WTC11 (cell line): ENCODE data around the gene JOSD1. TPM values are rescaled to one million over a fixed set of nuclear protein-coding genes. Genes with fewer than 3 reads are reported as not detected.

ENCODE experiments used
- ATAC-seq: fragments of 200-7000 bp; cut with Tn5 transposase; 2 replicates; pipeline ENCODE4 v1.10.0; 2021; ENCODE audit warnings: mild to moderate bottlenecking, moderate library complexity
- CTCF ChIA-PET: fragments of 300-600 bp; sonication (Branson Sonifier 250); formaldehyde crosslinking; loops from one replicate; lab custom pipeline; 2021; ENCODE audit warnings: antibody characterized with exemption; lab: Charles Lee
- POLR2A ChIA-PET: fragments of 350-600 bp; sonication (Branson Sonifier 250); formaldehyde crosslinking; loops from one replicate; lab custom pipeline; 2021; ENCODE audit warnings: antibody characterized with exemption; lab: Charles Lee
- DNase-seq: peaks from one replicate; pipeline ENCODE4 v3.0.0; 2021; ENCODE audit warnings: low spot score
- H3K27ac Mint-ChIP-seq: 2 replicates; pipeline ENCODE4 v1.8.0; 2021; ENCODE audit warnings: mixed read lengths
- H3K27me3 Mint-ChIP-seq: 2 replicates; pipeline ENCODE4 v1.8.0; 2021; ENCODE audit warnings: low read depth, mild to moderate bottlenecking, moderate library complexity, mixed read lengths
- H3K36me3 Mint-ChIP-seq: 2 replicates; pipeline ENCODE4 v1.8.0; 2021; ENCODE audit warnings: mixed read lengths
- H3K4me1 Mint-ChIP-seq: 2 replicates; pipeline ENCODE4 v1.8.0; 2022; ENCODE audit warnings: mixed read lengths
- H3K4me3 Mint-ChIP-seq: 2 replicates; pipeline ENCODE4 v1.8.0; 2021; ENCODE audit warnings: mild to moderate bottlenecking, moderate library complexity, mixed read lengths
- H3K9me3 Mint-ChIP-seq: 2 replicates; pipeline ENCODE4 v1.8.0; 2021; ENCODE audit warnings: mixed read lengths
- ARID4B ChIP-seq: sonication (generic); formaldehyde crosslinking; IDR thresholded peaks from 2 replicates; pipeline ENCODE4 v1.8.0; 2023; ENCODE audit warnings: missing genetic modification reagents, mild to moderate bottlenecking, borderline replicate concordance
- ATF1 ChIP-seq: sonication (generic); formaldehyde crosslinking; IDR thresholded peaks from 2 replicates; pipeline ENCODE4 v1.8.1; 2023; ENCODE audit warnings: mild to moderate bottlenecking, moderate library complexity, missing genetic modification reagents
- CBFB ChIP-seq: sonication (generic); formaldehyde crosslinking; IDR thresholded peaks from 2 replicates; pipeline ENCODE4 v1.8.1; 2022; ENCODE audit warnings: mild to moderate bottlenecking, low read depth, missing genetic modification reagents
- CREM ChIP-seq: sonication (generic); formaldehyde crosslinking; IDR thresholded peaks from 2 replicates; pipeline ENCODE4 v1.8.1; 2022; ENCODE audit warnings: mild to moderate bottlenecking, missing genetic modification reagents, moderate library complexity
- E2F4 ChIP-seq: sonication (generic); formaldehyde crosslinking; IDR thresholded peaks from 2 replicates; pipeline ENCODE4 v1.8.1; 2022; ENCODE audit warnings: low read depth, mild to moderate bottlenecking, moderate library complexity, missing genetic modification reagents, borderline replicate concordance
- FOXK1 ChIP-seq: sonication (generic); formaldehyde crosslinking; IDR thresholded peaks from 2 replicates; pipeline ENCODE4 v1.8.0; 2022; ENCODE audit warnings: mild to moderate bottlenecking, moderate library complexity, missing genetic modification reagents
- KAT7 ChIP-seq: sonication (generic); formaldehyde crosslinking; IDR thresholded peaks from 2 replicates; pipeline ENCODE4 v1.8.1; 2023; ENCODE audit warnings: missing genetic modification reagents, mild to moderate bottlenecking, borderline replicate concordance
- MXD4 ChIP-seq: fragments of 250-450 bp; sonication (Bioruptor Pico); IDR thresholded peaks from 2 replicates; pipeline ENCODE4 v1.8.0; 2021; ENCODE audit warnings: mild to moderate bottlenecking, moderate library complexity, borderline replicate concordance
- NR1H2 ChIP-seq: sonication (generic); formaldehyde crosslinking; IDR thresholded peaks from 2 replicates; pipeline ENCODE4 v1.9.0; 2021; ENCODE audit warnings: mild to moderate bottlenecking, moderate library complexity, missing genetic modification reagents
- PRRX2 ChIP-seq: fragments of 250-450 bp; sonication (Bioruptor Pico); IDR thresholded peaks from 2 replicates; pipeline ENCODE4 v1.8.0; 2021; ENCODE audit warnings: mild to moderate bottlenecking
- ZBTB21 ChIP-seq: sonication (generic); formaldehyde crosslinking; IDR thresholded peaks from 2 replicates; pipeline ENCODE4 v1.8.1; 2023; ENCODE audit warnings: mild to moderate bottlenecking, missing genetic modification reagents, borderline replicate concordance
- ZMAT4 ChIP-seq: fragments of 250-450 bp; sonication (Bioruptor Pico); IDR thresholded peaks from 2 replicates; pipeline ENCODE4 v1.9.0; 2021; ENCODE audit warnings: mild to moderate bottlenecking
- ZNF219 ChIP-seq: sonication (generic); formaldehyde crosslinking; IDR thresholded peaks from 2 replicates; pipeline ENCODE4 v1.8.0; 2023; ENCODE audit warnings: missing genetic modification reagents, mild to moderate bottlenecking, borderline replicate concordance
- ZNF671 ChIP-seq: fragments of 250-450 bp; sonication (Bioruptor Pico); IDR thresholded peaks from 2 replicates; pipeline ENCODE4 v1.8.0; 2021; ENCODE audit warnings: mild to moderate bottlenecking
- total RNA-seq: library from RNA; stranded (reverse); gene quantifications from 3 replicates; pipeline ENCODE4 v1.2.3, GENCODE V29; 2021
- TF ChIP-seq, protein P1 (sequence below): sonication (generic); formaldehyde crosslinking; IDR thresholded peaks from 2 replicates; pipeline ENCODE4 v1.8.0; 2022; ENCODE audit warnings: mild to moderate bottlenecking, missing genetic modification reagents
- TF ChIP-seq, protein P2 (sequence below): sonication (generic); formaldehyde crosslinking; IDR thresholded peaks from 2 replicates; pipeline ENCODE4 v1.8.1; 2023; ENCODE audit warnings: mild to moderate bottlenecking, missing genetic modification reagents, moderate library complexity
- TF ChIP-seq, protein P3 (sequence below): sonication (generic); formaldehyde crosslinking; IDR thresholded peaks from 2 replicates; pipeline ENCODE4 v1.8.0; 2022; ENCODE audit warnings: missing genetic modification reagents

Gene JOSD1
- total RNA-seq, 1 experiment from 2014 or later = 24.5 TPM

GRCh38 chr22:38700270-38700788 is 414 bp downstream of the JOSD1 start:
- peak; percentile 3 for ATAC-seq
- TF ChIP-seq, protein P1, sequence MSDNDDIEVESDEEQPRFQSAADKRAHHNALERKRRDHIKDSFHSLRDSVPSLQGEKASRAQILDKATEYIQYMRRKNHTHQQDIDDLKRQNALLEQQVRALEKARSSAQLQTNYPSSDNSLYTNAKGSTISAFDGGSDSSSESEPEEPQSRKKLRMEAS (CRISPR knock-in tag) = peak; percentile 16; the same call in 1 of the 2 replicates
- TF ChIP-seq CBFB (CRISPR knock-in tag) = no peak
- TF ChIP-seq KAT7 (CRISPR knock-in tag) = no peak; the same call in 1 of the 2 replicates
- no peak for TF ChIP-seq FOXK1 (CRISPR knock-in tag)
- TF ChIP-seq, protein P2, sequence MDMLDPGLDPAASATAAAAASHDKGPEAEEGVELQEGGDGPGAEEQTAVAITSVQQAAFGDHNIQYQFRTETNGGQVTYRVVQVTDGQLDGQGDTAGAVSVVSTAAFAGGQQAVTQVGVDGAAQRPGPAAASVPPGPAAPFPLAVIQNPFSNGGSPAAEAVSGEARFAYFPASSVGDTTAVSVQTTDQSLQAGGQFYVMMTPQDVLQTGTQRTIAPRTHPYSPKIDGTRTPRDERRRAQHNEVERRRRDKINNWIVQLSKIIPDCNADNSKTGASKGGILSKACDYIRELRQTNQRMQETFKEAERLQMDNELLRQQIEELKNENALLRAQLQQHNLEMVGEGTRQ = no peak
- no peak for TF ChIP-seq CREM (CRISPR knock-in tag)
- Mint-ChIP-seq H3K27me3 (no peaks in the 10 kb centered on the region; the same call in 1 of the 2 replicates), H3K27ac (peak overlapping the region; percentile 91; the same call in 1 of the 2 replicates), H3K4me1 (peaks cover 56% of the 10 kb centered on the region), H3K4me3 (peak overlapping the region; percentile 96), H3K36me3 (peaks cover 8% of the 10 kb centered on the region; the same call in 1 of the 2 replicates), H3K9me3 (no peaks in the 10 kb centered on the region)
- POLR2A ChIA-PET = interaction anchor here (1.2 kb wide), 1 partner anchor 19 kb away, joined by 9 read pairs; the partner anchor contains the start of gene TOMM22
- CTCF ChIA-PET = interaction anchor here (0.5 to 1.5 kb wide), 2 partner anchors 92 to 170 kb away, joined by 3 to 4 read pairs; no protein-coding TSS in a partner anchor
- peak; percentile 65 for DNase-seq

DNA sequence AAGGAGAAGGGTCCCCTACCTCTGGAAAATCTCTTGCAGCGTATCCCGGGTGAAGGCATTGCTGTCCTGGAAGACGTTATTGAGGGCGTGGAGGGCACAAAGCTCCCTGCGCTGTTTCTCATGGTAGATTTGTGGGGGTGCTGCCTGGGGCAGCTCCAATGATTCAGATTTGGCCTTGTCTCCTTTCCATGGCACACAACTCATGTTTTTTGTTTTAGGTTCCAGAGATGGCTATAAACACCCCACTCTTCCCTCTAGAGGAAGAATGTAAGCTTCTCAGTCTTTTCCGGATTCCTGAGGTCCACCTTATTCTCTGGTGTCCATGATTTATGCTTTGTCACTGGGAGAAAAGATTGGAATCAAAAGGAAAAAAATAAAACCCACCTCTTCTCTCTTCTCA is 959 bp downstream of the JOSD1 start:
- no peaks in the 10 kb centered on the region; the same call in 1 of the 2 replicates for H3K27me3 Mint-ChIP-seq
- CTCF ChIA-PET = interaction anchor here (0.5 to 1.5 kb wide), 5 partner anchors 18 to 170 kb away, joined by 3 to 7 read pairs (median 3); partner anchors contain the start of gene TOMM22
- no peaks in the 10 kb centered on the region for H3K9me3 Mint-ChIP-seq
- DNase-seq = no peak
- peaks cover 51% of the 10 kb centered on the region for H3K4me1 Mint-ChIP-seq
- H3K4me3 Mint-ChIP-seq = peak overlapping the region; percentile 96
- peak overlapping the region; percentile 42 for H3K27ac Mint-ChIP-seq
- ATAC-seq = no peak
- peaks cover 10% of the 10 kb centered on the region for H3K36me3 Mint-ChIP-seq
- POLR2A ChIA-PET = interaction anchor here (1.2 kb wide), 1 partner anchor 18 kb away, joined by 9 read pairs; the partner anchor contains the start of gene TOMM22
- no peak for TF ChIP-seq MXD4 (CRISPR knock-in tag)
- TF ChIP-seq ARID4B = no peak
- TF ChIP-seq ZMAT4 = no peak
- TF ChIP-seq ZBTB21 = no peak
- TF ChIP-seq ATF1 (CRISPR knock-in tag) = no peak
- no peak for TF ChIP-seq ZNF671 (CRISPR knock-in tag)
- TF ChIP-seq E2F4 (CRISPR knock-in tag) = no peak
- TF ChIP-seq, protein P3, sequence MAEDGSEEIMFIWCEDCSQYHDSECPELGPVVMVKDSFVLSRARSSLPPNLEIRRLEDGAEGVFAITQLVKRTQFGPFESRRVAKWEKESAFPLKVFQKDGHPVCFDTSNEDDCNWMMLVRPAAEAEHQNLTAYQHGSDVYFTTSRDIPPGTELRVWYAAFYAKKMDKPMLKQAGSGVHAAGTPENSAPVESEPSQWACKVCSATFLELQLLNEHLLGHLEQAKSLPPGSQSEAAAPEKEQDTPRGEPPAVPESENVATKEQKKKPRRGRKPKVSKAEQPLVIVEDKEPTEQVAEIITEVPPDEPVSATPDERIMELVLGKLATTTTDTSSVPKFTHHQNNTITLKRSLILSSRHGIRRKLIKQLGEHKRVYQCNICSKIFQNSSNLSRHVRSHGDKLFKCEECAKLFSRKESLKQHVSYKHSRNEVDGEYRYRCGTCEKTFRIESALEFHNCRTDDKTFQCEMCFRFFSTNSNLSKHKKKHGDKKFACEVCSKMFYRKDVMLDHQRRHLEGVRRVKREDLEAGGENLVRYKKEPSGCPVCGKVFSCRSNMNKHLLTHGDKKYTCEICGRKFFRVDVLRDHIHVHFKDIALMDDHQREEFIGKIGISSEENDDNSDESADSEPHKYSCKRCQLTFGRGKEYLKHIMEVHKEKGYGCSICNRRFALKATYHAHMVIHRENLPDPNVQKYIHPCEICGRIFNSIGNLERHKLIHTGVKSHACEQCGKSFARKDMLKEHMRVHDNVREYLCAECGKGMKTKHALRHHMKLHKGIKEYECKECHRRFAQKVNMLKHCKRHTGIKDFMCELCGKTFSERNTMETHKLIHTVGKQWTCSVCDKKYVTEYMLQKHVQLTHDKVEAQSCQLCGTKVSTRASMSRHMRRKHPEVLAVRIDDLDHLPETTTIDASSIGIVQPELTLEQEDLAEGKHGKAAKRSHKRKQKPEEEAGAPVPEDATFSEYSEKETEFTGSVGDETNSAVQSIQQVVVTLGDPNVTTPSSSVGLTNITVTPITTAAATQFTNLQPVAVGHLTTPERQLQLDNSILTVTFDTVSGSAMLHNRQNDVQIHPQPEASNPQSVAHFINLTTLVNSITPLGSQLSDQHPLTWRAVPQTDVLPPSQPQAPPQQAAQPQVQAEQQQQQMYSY (CRISPR knock-in tag) = no peak
- no peak for TF ChIP-seq ZNF219 (CRISPR knock-in tag)
- no peak for TF ChIP-seq PRRX2 (CRISPR knock-in tag)
- TF ChIP-seq NR1H2 = no peak
